SK-N-SH treated with all-trans-retinoic acid at 6 μM for 48 hours (cell line): ENCODE results near the gene NCAM1.

Experiments used
- ATAC-seq: fragments of 200-7000 bp; cut with Tn5 transposase; 3 replicates; pipeline ENCODE4 v1.9.1; 2020; ENCODE audit warnings: mild to moderate bottlenecking, moderate library complexity
- ARNTL ChIP-seq: fragments of 450-650 bp; formaldehyde crosslinking; IDR thresholded peaks from 2 replicates; pipeline ENCODE4 v1.5.0; 2020; ENCODE audit warnings: low read depth, mild to moderate bottlenecking, moderate library complexity, borderline replicate concordance
- BACH2 ChIP-seq: fragments of 250-450 bp; sonication (Bioruptor Pico); IDR thresholded peaks from 2 replicates; pipeline ENCODE4 v1.9.0; 2021; ENCODE audit warnings: mild to moderate bottlenecking, borderline replicate concordance
- CSDC2 ChIP-seq: fragments of 250-450 bp; sonication (Bioruptor Pico); IDR thresholded peaks from 2 replicates; pipeline ENCODE4 v1.5.0; 2020; ENCODE audit warnings: mild to moderate bottlenecking, moderate library complexity
- CSRNP3 ChIP-seq: fragments of 250-450 bp; sonication (Bioruptor Pico); IDR thresholded peaks from 2 replicates; pipeline ENCODE4 v1.5.1; 2021; ENCODE audit warnings: mild to moderate bottlenecking, moderate library complexity
- ESRRG ChIP-seq: fragments of 250-450 bp; sonication (Bioruptor Pico); IDR thresholded peaks from 2 replicates; pipeline ENCODE4 v1.6.1; 2021; ENCODE audit warnings: mild to moderate bottlenecking
- ISL1 ChIP-seq: fragments of 250-450 bp; sonication (Bioruptor Pico); IDR thresholded peaks from 2 replicates; pipeline ENCODE4 v2.1.2; 2022; ENCODE audit warnings: mild to moderate bottlenecking, moderate library complexity
- POU6F1 ChIP-seq: fragments of 250-450 bp; sonication (Bioruptor Pico); IDR thresholded peaks from 2 replicates; pipeline ENCODE4 v1.8.0; 2021; ENCODE audit warnings: low read depth, mild to moderate bottlenecking, moderate library complexity, borderline replicate concordance
- PPARA ChIP-seq: fragments of 250-450 bp; sonication (Bioruptor Pico); IDR thresholded peaks from 2 replicates; pipeline ENCODE4 v1.5.0; 2020; ENCODE audit warnings: mild to moderate bottlenecking, borderline replicate concordance
- RARB ChIP-seq: fragments of 250-450 bp; sonication (Bioruptor Pico); IDR thresholded peaks from 2 replicates; pipeline ENCODE4 v1.8.0; 2021; ENCODE audit warnings: mild to moderate bottlenecking, moderate library complexity
- TCF4 ChIP-seq: fragments of 250-450 bp; sonication (Bioruptor Pico); IDR thresholded peaks from 2 replicates; pipeline ENCODE4 v1.8.0; 2021; ENCODE audit warnings: mild to moderate bottlenecking, moderate library complexity, borderline replicate concordance
- TOX ChIP-seq: fragments of 250-450 bp; sonication (Bioruptor Pico); IDR thresholded peaks from 2 replicates; pipeline ENCODE4 v1.8.0; 2021; ENCODE audit warnings: mild to moderate bottlenecking, moderate library complexity, borderline replicate concordance
- TSHZ2 ChIP-seq: fragments of 250-450 bp; sonication (Bioruptor Pico); IDR thresholded peaks from 2 replicates; pipeline ENCODE4 v1.5.0; 2020; ENCODE audit warnings: mild to moderate bottlenecking, moderate library complexity
- ZFP3 ChIP-seq: fragments of 250-450 bp; sonication (Bioruptor Pico); IDR thresholded peaks from 2 replicates; pipeline ENCODE4 v1.5.0; 2020; ENCODE audit warnings: mild to moderate bottlenecking, moderate library complexity
- ZNF565 ChIP-seq: fragments of 450-650 bp; formaldehyde crosslinking; conservative IDR thresholded peaks from 2 replicates; pipeline ENCODE4 v1.5.0; 2020; ENCODE audit warnings: low read depth, mild to moderate bottlenecking, moderate library complexity
- ZNF70 ChIP-seq: fragments of 450-650 bp; formaldehyde crosslinking; IDR thresholded peaks from 2 replicates; pipeline ENCODE4 v1.5.0; 2020; ENCODE audit warnings: mild to moderate bottlenecking, moderate library complexity
- ZNF8 ChIP-seq: fragments of 450-650 bp; formaldehyde crosslinking; IDR thresholded peaks from 2 replicates; pipeline ENCODE4 v1.5.0; 2020; ENCODE audit warnings: mild to moderate bottlenecking, moderate library complexity

The NCAM1 gene

GRCh38 chr11:113265362-113265761 is 304.1 kb downstream of the NCAM1 start:
- TF ChIP-seq ISL1 (CRISPR knock-in tag) (no peak), CSDC2 (no peak), ZNF8 (no peak), ZNF565 (CRISPR knock-in tag) (no peak), CSRNP3 (CRISPR knock-in tag) (no peak), TSHZ2 (no peak), TOX (CRISPR knock-in tag) (no peak), ZFP3 (CRISPR knock-in tag) (no peak), PPARA (CRISPR knock-in tag) (no peak)
- ATAC-seq, result no peak

GRCh38 chr11:113267493-113267892 is 306.3 kb downstream of the NCAM1 start:
- no peak for TF ChIP-seq ZNF70 (CRISPR knock-in tag)
- no peak for TF ChIP-seq RARB (CRISPR knock-in tag)
- ATAC-seq, result no peak

GRCh38 chr11:113269096-113269495 is 307.9 kb downstream of the NCAM1 start:
- no peak for ATAC-seq
- TF ChIP-seq ISL1 (CRISPR knock-in tag) (no peak), CSRNP3 (CRISPR knock-in tag) (no peak), TSHZ2 (no peak), CSDC2 (no peak), TCF4 (CRISPR knock-in tag) (no peak), ZFP3 (CRISPR knock-in tag) (no peak), ZNF8 (no peak), BACH2 (no peak), ZNF70 (CRISPR knock-in tag) (no peak)

GRCh38 chr11:113269636-113270035 is 308.4 kb downstream of the NCAM1 start:
- ATAC-seq, result no peak
- no peak for TF ChIP-seq TCF4 (CRISPR knock-in tag)
- no peak for TF ChIP-seq ZNF565 (CRISPR knock-in tag)
- TF ChIP-seq RARB (CRISPR knock-in tag), result no peak
- TF ChIP-seq ESRRG (CRISPR knock-in tag), result no peak
- no peak for TF ChIP-seq POU6F1 (CRISPR knock-in tag)
- TF ChIP-seq ARNTL (CRISPR knock-in tag), result no peak
- TF ChIP-seq ZNF70 (CRISPR knock-in tag), result no peak
